GM12864 (cell line): ENCODE measurements around the gene GPR108.

Experiments used
- DNase-seq: peaks from one replicate; pipeline ENCODE4 v3.0.0-alpha.2; 2011; ENCODE audit warnings: low read depth
- H3K4me3 ChIP-seq: 2 replicates; pipeline ENCODE4 v1.5.1; 2011; ENCODE audit warnings: mild to moderate bottlenecking, low read depth, low read length, control low read depth
- CTCF ChIP-seq: IDR thresholded peaks from 2 replicates; pipeline ENCODE4 v1.5.1; 2011; ENCODE audit warnings: low read depth, mild to moderate bottlenecking, moderate library complexity, low read length, control low read depth, inconsistent platforms; ENCODE audit errors: missing control alignments

GPR108 gene

DNA sequence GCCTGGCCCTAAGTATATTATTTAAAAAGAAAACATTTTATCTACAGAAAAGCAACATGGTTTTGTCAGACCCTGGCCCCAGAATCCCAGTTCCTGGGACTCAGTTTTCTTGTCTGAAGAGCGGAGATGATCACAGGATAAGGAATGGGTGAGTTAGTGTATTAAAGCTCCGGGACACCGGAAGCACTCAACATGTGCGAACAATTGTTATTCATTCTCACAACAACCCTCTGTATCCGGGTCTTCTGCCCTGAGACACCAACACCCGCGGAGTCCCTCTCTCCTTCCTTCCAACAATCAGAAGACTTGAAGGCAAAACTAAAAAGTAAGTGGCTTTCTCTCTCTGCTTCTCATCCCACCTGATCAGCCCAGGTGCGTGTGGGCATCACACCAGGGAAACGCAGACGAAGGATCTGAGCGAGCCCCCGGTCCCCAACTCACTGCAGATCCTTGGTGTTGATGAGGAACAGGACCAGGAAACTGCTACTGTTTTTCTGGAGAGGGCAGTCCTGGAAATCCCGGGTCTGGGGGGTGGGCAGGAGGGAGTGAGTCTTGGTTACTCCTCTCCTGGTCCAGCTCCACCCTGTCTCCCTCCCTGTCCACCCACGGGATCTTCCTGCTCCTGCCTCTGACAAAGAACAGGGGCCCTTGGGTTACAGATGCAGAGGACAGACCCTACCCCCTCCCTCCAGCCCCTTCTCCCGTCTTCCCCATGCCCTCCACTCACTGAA is 2.0 kb downstream of the GPR108 start:
- H3K4me3 ChIP-seq: peak overlapping the region; percentile 86

DNA sequence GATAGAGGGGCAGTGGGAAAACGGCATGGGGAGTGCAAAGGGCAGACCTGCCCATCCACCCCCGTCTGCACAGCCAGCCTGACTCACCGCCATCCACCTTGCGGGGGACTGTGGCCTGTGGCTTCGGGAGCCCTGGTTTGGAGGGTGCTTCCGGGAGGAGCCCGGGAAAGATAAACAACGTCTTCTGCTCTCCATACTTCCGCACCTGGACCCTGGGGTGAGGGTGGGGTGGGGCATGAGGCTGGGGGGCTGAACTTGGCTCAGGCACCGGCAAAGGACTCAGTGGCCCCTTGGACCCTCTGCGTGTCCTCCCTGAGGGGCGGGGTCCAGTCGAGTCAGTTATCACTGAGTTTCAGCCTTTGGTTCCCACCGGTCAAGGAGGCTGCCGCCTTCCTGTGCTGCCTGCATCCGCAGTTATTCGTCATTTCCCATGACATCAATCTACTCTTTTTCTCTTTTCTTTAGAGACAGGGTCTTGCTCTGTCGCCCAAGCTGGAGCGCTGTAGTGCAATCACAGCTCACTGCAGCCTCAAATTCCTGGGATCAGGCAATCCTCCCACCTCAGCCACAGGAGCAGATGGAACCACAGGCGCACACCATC is 3.2 kb downstream of the GPR108 start:
- no peak for TF ChIP-seq CTCF
- H3K4me3 ChIP-seq: no peak overlapping the region
- DNase-seq: no peak

More for the DNA sequence above, 2.0 kb downstream of the GPR108 start:
- DNase-seq: no peak
- no peak for TF ChIP-seq CTCF

DNA sequence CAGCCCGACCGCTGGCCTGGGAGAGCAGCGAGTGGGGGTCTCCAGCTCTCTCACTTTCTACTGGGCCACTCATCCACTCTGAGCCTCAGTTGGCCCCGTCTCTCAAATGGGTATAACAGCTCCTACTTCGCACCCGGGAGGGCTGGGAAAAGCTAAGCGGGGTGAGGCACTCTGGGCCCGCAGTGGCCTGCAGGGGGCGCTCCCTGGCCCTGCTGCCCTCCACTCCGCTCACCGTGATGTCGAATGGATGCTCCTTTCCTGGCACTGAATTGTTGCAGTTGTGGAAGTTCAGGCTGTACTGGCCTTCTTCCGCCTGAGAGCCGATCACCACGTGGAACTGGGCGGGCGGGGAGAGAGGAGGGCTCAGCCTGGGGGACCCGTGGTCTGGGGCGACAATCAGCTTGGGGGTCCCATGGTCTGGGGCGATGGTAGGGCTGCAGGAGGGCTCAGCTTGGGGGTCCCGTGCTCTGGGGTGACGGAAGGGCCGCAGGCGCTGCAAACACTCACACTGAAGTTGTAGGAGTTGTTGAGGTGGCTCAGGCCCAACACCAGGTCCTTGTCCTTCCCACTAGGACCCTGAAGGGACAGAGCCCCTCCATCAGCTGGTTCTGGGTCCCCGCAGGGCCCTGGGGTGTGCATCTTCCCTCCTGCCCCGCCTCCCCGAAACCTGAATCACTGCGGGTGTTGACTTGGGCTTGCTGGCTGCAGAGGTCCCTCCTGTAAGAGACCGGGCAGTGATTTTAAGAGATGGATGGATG is 3.9 kb downstream of the GPR108 start:
- no peak for DNase-seq
- peak; percentile 14 for TF ChIP-seq CTCF

GRCh38 chr19:6732803-6733337 is 4.5 kb downstream of the GPR108 start:
- H3K4me3 ChIP-seq: no peak overlapping the region
- no peak for DNase-seq
- TF ChIP-seq CTCF: no peak

More for the DNA sequence above, 3.9 kb downstream of the GPR108 start:
- no peak overlapping the region for H3K4me3 ChIP-seq

DNA sequence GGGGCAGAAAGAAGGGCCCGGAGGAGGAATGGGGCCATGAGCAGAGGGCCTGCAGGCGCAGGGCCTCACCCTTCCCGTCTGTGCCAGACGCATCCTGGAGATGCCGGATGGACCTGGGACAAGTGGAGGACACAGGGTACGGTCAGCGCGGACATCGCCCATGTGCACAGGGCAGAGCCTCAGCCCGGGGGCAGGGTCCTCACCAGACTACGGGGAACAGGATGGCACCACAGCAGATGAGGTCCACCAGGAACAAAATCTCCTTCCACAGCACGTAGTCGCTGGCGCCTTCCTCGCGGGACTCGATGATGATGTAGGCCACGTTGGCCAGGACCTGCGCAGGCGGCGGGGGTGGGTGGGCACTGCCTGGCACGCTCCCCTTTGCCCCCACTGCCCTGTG is 5.6 kb downstream of the GPR108 start:
- no peak for TF ChIP-seq CTCF
- DNase-seq: no peak
- no peak overlapping the region for H3K4me3 ChIP-seq

- no peak for TF ChIP-seq CTCF
- DNase-seq: no peak
- no peak overlapping the region for H3K4me3 ChIP-seq
Observed at GRCh38 chr19:6730941-6731670, 6.3 kb downstream of the GPR108 start.
